COLO668 (cell line): ENCODE results near the gene UNC5B.
A peak's percentile ranks its signal among the peaks of the same experiment; 100 is the strongest.
"Not testable (repeated sequence)": the region's sequence is repeated elsewhere in the genome, so short reads cannot be mapped to it uniquely, and the experiment has no call there.

Experiments used
- DNase-seq: peaks from one replicate; lab custom pipeline; 2025; ENCODE audit not compliant: unreplicated experiment; lab: John Stamatoyannopoulos, UW

UNC5B gene

DNA sequence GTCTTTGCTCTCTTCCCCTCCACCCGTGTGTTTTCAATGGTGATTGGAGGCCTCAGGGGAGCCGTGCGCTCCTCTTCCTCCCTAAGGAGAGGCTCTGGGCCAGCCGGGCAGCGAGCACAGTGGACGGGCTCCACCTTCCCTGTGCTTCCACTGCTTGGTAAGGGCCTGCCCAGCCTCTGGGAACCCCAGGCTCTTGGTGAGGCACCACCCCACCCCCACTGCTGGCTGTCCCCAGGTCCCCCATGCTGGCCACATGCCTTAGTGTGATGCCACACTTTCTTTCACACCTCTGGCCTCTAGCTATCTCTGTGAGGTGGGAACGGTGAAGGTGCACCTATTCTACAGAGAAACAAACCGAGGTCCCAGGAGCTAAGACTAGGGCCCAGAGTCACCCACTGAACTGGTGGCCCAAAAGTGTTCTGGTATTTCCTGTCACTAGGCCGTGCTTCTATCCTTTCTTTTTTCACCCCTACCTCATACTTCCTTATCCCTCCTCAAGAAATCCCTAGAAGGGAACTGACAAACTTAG lies 53.3 kb downstream of the UNC5B start:
- no peak for DNase-seq

DNA sequence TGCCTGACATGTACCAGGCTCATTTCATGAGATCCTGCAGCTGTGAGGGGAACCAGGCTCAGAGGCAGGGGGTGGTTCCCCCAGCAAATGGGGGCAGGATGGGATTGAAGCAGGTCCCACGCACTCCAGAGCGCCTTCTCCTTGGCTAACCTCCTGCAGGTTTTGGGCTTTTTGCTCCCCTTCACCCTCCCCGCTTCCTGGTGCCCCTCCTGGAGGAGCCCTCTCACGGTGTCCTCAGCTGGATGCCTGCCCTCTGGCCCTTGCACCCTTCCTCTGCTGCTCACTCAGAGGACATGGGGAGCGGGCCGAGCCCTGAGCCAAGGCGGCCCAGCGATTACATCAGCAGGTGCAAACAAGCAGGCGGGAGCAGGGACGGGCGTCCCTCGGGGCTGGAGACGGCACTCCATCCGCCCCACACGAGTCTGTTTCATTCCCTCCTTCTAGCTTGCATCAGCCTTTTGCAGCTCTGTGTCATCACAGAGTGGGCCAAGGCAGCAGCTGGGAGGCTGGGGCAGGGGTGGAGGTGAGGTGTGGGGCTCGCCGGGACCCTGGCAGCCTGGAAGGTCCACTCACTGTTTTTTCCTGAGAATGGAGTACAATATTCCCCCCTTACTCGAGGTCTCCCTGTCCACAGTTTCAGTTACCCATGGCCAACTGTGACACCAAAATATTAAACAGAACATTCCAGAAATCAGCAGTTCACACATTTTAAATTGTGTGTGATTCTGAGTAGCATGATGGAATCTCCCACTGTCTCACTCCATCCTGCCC lies 54.0 kb downstream of the UNC5B start:
- DNase-seq: peak; percentile 8

DNA sequence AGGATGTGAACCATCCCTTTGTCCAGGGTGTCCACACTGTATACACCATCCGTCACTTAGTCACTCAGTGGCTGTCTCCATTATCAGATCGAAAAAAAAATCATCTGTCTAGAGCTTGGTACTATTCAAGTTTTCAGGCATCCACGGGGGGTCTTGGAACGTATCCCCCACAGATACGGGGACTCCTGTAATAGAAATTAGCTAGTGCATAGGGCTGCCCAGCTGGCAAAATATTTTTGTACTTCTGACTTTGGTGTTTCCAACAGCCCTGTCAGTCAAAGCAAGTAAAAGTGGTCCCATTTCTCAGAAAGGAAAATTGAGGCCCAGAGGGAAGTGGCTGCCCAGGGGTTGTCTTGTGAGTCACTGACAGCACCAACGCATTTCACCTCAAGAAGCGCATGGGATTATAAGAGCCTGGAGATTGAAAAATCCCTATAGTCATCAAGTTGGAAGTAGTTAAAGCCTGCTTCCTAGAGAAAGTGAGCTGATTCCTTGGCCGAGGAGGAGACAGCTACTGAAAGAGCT lies 54.6 kb downstream of the UNC5B start:
- no peak for DNase-seq

DNA sequence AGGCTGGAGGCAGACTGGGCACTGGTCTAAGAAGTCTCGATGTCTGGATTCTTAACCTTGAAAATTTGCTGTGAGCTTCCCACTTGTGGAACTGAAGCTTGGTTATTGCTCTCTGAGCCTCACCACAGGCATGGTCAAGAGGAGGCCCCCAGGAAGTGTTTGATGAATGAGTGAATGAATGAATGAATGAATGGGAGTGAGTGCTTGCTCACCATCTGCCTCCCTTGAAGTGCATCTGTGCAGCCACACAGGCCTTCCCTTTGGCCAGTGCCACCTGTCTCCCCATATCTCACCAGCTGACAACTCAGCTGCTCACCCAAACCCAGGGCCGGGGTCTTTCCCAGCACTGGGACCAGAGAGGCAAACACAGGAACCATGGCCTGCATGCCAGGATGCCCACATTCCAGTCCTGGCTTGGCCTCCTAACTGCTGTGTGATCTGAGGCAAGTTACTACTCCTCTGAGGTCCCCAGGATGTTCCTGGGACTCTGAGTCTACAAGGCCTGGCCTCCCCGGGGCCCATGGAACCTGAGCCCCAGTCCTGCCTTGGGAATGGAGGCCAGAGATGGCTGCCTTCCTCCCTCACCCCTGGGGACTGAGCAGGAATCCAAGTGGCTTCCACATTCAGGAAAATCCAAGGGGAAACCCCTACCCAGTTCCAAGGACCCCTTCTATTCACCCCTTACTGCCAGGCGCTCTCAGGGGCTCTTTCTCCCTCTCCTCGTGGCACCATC lies 55.3 kb downstream of the UNC5B start:
- no peak for DNase-seq

DNA sequence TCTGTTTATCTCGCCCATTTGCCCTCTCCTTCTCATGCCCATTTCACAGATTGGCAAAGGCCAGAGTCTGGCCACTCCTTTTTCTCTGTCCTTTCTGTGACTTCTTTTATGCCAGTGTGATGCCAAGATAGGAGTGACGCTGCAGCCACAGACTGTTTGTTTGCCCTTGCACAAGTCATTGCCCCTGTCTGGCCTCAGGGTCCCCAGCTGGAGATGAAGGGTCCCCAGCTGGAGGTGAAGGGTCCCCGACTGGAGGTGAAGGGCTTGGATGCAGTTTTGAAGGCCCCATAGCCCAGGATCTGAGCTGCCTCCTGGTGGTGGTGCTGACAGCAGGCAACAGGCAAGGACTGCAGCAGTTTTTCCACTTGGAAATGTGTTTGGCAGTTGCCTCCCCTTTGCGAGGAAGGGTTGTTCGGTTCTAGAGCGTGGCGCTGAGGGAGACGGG lies 55.9 kb downstream of the UNC5B start:
- DNase-seq: peak; percentile 0

DNA sequence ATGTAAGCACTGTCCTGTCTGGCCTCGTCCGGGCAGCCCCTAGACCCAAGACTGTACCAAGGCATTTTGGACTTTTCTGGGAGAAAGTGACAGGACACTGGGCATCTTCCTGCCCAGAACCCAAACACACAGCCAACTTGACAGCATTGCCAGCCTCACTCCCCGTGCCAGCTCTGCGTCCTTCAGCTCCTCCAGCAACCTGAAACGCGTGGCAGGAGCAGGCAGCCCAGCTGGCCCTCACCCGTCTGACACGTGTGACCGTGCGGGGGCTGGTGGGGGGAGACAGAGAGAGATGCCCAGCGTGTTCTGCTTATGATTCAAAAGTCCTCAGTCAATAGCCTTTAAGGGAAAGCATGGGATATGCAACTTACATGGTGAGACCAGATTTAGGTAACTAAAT lies 56.4 kb downstream of the UNC5B start:
- DNase-seq: no peak

DNA sequence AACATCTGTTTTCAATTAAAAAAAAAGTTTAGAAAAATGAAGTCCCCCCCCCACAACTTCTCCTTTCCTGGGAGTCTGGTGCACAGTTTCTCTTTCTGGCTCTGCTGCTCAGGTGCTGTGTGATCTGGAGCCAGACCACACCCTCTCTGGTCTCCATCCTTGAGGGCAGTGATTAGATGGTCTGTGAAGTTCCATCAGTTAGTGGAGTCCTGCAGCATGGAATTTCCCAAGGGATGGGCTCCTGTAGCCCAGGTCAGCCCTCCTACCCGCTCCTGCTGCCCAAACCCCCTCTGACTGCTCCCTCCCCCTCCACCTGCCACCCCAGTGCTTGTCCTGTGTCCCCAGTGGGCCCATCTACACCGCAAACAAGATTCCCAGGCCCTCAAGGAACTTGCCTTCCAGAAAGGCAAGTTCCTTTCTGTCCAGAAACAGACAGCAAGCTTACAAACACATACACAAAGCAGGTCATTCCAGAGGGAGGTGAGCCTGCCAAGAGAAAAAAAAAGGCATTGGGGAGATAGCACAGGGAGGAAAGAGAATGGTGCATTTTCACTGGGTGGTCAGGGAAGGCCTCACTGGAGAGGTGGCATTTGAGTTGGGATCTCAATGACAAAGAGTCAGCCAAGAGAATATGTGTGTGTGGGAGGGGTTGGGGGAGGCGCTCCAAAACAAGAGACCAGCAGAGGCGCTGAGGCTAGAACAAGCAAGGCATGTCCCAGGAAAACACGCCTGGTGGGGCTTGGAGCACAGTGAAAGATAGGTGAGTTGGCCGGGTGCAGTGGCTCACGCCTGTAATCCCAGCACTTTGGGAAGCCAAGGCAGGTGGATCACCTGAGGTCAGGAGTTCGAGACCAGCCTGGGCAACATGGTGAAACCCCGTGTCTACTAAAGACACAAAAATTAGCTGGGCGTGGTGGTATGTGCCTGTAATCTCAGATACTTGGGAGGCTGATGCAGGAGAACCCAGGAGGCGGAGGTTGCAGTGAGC lies 57.2 kb downstream of the UNC5B start:
- no peak for DNase-seq

DNA sequence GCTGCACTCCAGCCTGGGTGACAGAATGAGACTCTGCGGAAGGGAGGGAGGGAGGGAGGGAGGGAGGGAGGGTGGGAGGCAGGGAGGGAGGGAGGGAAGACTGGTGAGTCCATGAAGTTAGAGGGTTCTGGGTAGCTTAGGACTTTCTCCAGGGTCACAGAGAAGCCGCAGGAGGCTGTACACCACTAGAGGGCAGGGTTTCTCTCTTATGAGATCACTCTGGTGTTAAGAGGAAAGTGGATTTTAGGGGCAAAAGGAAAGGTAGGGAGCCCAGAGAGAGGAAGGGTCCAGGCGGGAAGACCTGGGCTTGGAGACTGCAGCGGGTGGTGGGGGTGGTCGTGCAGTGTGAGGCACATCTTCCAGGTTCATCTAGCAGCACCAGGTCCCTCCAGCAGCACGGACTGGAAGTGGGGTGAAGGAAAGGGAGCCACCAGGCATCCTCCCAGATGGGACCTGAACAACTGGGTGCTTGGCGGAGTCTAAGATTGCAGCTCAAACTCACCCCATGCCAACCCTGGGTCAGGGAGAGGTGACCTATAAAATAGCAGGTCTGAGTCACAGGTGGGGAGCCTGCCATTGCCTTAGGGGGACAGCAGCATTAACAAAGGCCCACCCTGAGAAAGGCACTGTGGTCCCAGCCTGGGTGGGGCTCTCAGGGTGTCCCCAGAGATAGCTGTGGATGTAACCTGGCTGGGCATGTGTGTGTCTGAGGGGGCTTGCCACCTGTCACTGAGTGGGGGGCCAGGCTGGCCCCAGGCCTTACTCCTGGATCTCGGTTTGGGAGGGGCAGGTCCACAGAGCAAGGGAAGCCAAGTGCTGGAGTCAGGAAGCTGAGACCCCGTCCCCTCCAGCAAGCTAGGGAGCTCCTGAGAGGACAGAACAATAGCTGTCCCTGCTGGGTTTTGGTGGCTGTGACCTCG lies 58.2 kb downstream of the UNC5B start:
- DNase-seq: peak; percentile 2

DNA sequence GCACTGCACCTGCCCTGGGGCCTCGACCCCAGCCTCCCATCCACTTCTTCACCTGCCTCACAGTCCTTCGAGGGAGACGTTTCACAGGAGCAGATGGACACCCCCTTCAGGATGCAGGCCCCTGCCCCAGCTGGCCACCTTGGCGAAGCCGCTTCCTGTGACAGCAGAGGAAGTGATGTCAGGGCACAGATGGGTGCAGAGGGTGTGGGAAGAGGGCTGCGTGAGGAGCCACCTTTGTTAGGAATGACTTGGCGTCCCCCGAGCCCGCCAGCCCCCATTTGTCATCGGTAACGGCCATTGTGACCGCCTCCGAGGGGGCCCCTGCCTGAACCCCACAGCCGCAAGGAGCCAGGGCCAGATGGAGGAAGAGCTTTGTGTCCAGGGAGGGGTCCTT lies 59.3 kb downstream of the UNC5B start:
- no peak for DNase-seq

DNA sequence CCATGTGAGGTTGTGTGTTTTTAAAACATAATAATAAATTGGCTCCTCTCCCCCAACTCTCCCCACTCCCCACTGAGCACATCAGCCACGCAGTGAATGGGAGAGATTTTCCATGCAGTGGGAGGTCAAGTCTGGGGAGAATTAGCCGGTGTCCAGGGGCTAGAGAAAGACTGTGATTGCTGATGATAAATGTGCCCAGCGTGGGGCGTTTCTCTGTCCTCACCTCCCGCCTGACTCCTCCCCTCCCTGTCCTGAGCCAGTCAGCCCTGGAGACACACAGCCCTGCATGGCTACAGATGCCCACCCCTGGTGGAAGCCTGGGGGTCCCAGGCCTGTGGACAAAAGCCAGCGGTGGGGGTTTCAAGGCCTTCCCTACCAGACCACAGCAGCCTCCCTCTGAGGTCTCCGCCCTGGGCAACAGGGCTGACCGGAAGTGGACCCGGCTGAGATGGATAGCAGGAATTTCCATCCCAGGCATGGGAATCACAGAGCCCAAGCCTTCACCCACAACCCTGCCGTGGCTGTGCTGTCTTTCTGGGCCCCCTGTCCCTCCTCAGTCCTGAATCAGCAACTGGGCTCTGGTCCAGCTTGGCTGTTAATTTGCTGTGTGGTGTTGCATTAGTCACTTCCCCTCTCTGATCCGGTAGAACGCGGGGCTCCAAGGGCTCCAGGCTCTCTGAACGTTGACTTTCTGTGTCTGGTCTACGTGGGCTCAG lies 59.8 kb downstream of the UNC5B start:
- DNase-seq: no peak

DNA sequence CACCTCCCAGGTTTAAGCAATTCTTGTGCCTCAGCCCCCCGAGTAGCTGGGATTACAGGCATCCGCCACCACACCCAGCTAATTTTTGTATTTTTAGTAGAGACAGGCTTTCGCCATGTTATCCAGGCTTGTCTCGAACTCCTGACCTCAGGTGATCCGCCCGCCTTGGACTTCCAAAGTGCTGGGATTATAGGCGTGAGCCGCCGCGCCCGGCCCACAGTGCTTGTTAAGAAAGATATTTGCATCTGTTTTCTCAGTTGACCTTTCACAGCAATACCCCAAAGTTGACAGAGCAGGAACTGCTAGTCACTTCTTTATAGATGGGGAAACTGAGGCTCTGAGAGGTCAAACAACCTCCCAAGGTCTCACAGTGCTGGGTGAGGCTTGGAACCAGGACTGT lies 60.6 kb downstream of the UNC5B start:
- not testable (repeated sequence) for DNase-seq

DNA sequence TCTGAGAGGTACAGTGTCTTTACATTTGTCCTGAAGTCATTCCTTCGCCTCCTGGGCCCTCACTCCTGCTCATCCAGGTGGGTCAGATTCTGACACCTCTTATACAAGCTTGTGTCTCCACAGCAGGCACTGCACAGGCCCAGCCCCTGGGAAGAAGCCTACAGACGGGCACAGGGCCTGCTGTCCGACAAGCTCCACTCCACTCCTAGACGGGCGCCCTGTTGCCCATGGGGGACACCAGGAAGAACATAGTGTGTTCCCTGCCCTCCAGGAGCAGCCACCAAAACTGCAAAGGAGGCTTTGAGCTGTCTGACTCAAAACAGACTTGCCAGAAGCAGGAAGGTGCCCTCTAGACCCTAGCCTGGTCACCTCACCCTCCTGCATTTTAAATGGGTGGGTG lies 61.1 kb downstream of the UNC5B start:
- no peak for DNase-seq

DNA sequence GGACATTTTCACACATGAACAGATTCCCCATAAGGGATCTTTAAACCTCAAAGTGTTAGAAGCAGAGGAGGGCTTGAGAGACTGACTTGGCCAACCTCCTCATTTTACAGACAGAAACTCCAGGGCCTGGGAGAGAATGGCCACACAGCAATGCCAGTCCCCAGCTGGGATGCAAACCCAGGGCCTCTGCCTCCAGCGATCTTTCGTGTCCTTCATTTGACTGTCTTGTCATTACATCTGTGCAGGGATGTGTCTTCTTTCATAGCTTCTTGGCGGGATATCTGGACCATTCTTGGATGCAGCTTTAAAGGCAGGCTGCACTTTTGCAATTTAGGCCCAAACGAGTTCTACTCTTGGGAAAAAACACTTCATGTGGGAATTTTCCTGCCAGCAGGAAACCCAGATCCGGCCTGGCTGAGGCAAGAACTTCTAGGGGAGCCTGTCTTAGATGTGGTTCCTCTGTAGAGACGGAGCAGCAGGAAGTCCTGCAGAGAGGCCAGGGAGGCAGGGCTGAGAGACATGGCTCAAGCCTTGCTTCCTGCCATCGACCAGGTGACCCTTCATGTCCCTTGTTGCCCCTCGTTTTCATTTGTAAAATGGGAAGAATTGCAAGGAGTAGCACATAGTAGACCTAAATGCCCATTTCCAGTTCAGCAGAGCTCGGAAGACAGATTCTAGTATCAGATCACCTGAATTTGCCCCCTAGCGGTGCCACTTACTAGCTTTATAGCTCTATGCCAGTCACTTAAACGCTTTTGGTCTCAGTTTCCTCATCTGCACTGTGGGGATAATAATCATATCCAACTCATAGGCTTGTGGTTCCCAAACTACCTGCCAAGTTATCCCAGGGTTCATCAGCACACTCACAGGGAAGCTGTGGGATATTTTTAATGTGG lies 62.8 kb downstream of the UNC5B start:
- DNase-seq: no peak

DNA sequence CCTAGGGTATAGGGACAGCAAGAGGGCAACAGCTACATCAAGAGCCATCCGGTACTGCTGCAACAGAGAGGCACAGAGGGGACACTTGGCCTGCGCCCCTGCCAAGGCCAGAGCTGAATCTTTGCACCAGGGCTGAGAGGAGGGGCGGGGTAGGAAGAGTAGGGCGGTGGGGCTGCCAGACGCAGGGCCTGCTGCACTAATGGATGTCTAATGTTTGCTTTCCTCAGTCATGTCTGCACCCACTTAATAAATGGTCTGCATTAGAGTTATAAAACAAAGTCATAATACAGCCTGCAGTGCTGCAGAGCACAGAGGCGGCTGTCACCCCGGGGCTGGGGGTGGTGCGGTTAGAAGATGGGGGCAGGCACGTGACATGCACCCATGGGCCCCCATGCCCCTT lies 64.5 kb downstream of the UNC5B start:
- DNase-seq: no peak

DNA sequence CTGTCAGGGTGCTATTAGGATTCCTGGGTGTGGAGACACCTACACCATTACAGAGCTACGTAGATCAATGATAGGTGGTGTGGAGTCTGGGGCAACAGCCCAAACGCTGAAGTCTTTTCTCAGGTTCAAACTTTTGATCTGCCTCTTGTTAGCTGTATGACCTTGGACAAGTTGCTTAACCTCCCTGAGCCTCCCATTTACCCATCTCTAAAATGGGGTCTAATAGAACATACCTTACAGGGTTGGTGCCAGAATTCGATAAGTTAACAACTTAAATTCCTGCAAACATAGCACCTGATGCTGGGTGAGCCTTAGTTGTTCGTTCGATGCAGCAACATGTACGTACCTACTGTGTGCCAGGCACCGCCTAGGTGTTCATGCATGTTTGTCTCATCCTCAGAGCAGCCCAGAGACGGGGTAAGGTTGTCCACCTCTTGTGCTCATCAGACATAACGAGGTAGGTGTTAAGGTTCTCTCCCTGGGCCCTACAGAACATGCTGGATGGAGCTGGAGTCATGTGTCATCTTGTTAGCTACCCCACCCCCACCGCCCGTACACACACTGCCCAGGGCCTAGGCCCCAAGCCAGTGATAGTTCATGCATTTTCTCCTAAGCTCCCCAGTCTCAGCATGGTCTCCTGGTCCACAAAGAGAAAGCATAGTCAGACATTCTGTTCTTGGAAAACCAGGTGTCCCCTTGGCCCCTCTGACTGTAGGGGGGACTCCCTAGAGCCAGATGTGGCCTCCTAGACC lies 65.7 kb downstream of the UNC5B start:
- no peak for DNase-seq

DNA sequence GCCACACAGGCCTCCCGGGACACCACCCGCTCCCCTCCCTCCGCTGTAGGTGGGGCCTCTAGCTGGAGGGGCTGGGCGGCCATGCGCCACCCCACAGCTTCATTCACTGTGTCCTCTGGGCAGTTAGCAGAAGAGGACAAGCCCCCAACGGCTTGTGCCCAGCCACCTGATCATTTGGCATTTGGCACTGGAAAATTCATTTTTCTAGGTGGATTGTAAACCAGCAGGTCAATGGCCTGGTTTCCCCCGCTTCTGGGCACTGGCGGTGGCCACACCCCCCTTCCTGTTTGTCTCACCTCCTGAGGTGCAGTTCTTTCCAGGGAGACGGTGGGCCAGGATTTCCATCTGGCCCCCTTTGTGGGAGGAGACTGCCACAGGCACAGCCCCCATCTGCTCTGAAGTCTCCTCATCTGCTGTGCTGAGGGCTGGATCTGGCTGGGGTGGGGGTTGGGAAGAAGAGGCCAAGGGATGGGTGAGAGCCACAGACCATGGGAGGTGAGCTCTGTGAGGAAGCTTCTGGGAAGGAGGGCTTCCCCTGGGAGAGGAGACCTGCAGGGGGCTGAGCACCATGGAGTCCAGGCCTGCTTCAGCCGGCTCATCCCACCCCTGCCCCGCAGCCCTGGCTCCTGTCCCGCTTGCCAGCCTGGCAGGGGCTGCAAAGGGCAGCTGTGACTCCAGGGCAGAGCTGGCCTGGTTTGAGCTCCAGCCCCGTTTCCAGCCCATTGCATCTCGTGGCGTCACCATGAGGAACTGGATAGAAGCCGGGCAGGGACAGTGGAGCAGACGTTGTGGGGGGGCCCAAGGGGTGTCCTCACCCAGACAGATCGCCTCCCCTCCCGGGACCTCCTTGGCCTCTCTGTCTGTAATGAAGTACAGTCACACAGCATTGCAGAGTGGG lies 66.6 kb downstream of the UNC5B start:
- DNase-seq: no peak
